Suprapubic skin (tissue), 4 donors: ENCODE measurements around the gene FAM193A. TPM values are rescaled to one million over a fixed set of nuclear protein-coding genes. Genes with fewer than 3 reads are reported as not detected.
"Not testable (repeated sequence)": the region's sequence is repeated elsewhere in the genome, so short reads cannot be mapped to it uniquely, and the experiment has no call there.

Source experiments
- DNase-seq, 2 donors: peaks; one replicate each; pipeline ENCODE4 v3.0.0-alpha.2; 2019; ENCODE audit warnings: low spot score in 2 of 2
- H3K27ac ChIP-seq: fragments of 200-600 bp; sonication (generic); one replicate; pipeline ENCODE4 v1.5.1; 2019
- H3K27me3 ChIP-seq: fragments of 200-600 bp; sonication (generic); one replicate; pipeline ENCODE4 v1.5.1; 2019
- H3K36me3 ChIP-seq: fragments of 200-600 bp; sonication (generic); one replicate; pipeline ENCODE4 v1.5.1; 2019
- H3K4me1 ChIP-seq: fragments of 200-600 bp; sonication (generic); one replicate; pipeline ENCODE4 v1.5.1; 2019
- H3K4me3 ChIP-seq: fragments of 200-600 bp; sonication (generic); one replicate; pipeline ENCODE4 v1.5.1; 2019; ENCODE audit warnings: mild to moderate bottlenecking
- H3K9me3 ChIP-seq: fragments of 200-600 bp; sonication (generic); one replicate; pipeline ENCODE4 v1.5.1; 2019
- CTCF ChIP-seq, 2 donors: fragments of 200-600 bp in 1 of 2; fragments of 450-650 bp in 1 of 2; sonication (generic) in 1 of 2; IDR thresholded peaks; one replicate each; pipeline ENCODE4 v1.5.1; 2016 to 2019; ENCODE audit warnings: antibody characterized with exemption in 2 of 2, mild to moderate bottlenecking in 1 of 2, moderate library complexity in 1 of 2
- EP300 ChIP-seq: sonication (generic); formaldehyde crosslinking; IDR thresholded peaks from one replicate; pipeline ENCODE4 v1.6.1; 2017; ENCODE audit warnings: antibody characterized with exemption
- POLR2A ChIP-seq, 2 donors: fragments of 450-650 bp; IDR thresholded peaks; one replicate each; pipeline ENCODE4 v1.6.1; 2017; ENCODE audit warnings: antibody characterized with exemption in 2 of 2, mild to moderate bottlenecking in 2 of 2, moderate library complexity in 2 of 2
- POLR2AphosphoS5 ChIP-seq, 3 donors: sonication (generic); formaldehyde crosslinking; IDR thresholded peaks; one replicate each; pipeline ENCODE4 v1.6.1; 2017; ENCODE audit warnings: antibody characterized with exemption in 3 of 3
- WGBS: methylation state at CpG from one replicate; pipeline ENCODE4 v1.1.5; 2018; 5-methylcytosine and 5-hydroxymethylcytosine counted together
- total RNA-seq, 4 donors: library from RNA; depleted of rRNA; stranded (reverse); fragments of >200 nt; gene quantifications; one replicate each; pipeline ENCODE4 v1.1.0, GENCODE V29; 2016

Gene FAM193A
- total RNA-seq, 4 donors from 2014 or later = 23.6 to 45.0 (median 29.3) TPM

DNA sequence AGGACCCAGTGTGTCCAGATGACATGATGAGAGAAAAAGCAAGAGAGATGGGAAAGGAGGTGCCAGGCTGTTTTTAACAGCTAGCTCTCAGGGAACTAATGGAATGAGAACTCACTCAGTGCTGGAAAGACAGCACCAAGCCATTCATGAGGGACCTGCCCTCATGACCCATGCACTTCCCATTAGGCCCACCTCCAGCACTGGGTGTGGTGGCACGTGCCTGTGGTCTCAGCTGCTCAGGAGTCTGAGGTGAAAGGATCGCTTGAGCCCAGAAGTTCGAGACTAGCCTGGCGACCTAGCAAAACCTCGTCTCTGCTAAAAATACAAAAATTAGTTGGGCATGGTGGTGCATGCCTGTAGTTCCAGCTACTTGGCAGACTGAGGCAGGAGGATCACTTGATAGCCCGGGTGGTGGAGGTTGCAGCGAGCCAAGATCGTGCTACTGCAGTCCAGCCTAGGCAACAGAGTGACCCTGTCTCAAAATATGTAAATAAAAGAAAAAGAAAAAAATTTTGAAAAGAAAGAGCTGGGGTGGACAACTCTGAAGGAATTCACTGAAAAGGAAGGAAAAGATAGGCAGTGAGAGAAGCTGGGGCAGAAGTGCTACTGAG is 50.9 kb downstream of the FAM193A start:
- Histone ChIP-seq H3K36me3 (no peaks in the 10 kb centered on the region), H3K27ac (no peak overlapping the region), H3K9me3 (no peaks in the 10 kb centered on the region), H3K4me1 (peaks cover 49% of the 10 kb centered on the region), H3K4me3 (no peak overlapping the region), H3K27me3 (no peaks in the 10 kb centered on the region)
- TF ChIP-seq POLR2AphosphoS5 (IDR thresholded peaks at IDR 0.05) (no peak), CTCF (IDR thresholded peaks at IDR 0.05) (no peak), EP300 (no peak), POLR2A (IDR thresholded peaks at IDR 0.05) (no peak)
- no peak for DNase-seq
- WGBS = 30% methylated on average over 8 of the region's 8 CpGs

DNA sequence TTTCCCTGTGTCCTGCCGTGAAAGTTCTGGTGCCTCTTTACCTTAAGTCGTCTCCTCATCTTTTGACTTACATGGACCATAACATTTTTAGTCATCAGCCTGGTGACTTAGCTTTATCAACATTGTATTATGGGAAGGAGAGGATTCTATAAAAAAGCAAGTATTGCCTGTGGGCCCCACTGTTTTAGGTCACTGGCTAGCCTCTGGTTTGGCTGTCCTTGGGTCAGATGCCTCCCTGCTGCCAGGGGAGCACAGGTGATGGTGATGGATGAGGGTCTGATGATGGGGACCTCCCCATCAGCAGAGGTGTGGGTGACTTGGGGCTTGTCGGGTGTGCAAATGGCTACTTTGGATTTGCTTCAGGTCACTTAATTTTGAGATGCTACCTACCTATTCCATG is 51.8 kb downstream of the FAM193A start:
- TF ChIP-seq EP300 = no peak
- no peak for TF ChIP-seq CTCF (IDR thresholded peaks at IDR 0.05)
- TF ChIP-seq POLR2A (IDR thresholded peaks at IDR 0.05) = no peak
- TF ChIP-seq POLR2AphosphoS5 (IDR thresholded peaks at IDR 0.05) = no peak
- WGBS = 89% methylated on average over 3 of the region's 3 CpGs
- no peak overlapping the region for H3K4me3 ChIP-seq
- peaks cover 47% of the 10 kb centered on the region for H3K4me1 ChIP-seq
- no peak overlapping the region for H3K27ac ChIP-seq
- no peak for DNase-seq
- H3K27me3 ChIP-seq = no peaks in the 10 kb centered on the region
- H3K36me3 ChIP-seq = no peaks in the 10 kb centered on the region
- H3K9me3 ChIP-seq = no peaks in the 10 kb centered on the region

DNA sequence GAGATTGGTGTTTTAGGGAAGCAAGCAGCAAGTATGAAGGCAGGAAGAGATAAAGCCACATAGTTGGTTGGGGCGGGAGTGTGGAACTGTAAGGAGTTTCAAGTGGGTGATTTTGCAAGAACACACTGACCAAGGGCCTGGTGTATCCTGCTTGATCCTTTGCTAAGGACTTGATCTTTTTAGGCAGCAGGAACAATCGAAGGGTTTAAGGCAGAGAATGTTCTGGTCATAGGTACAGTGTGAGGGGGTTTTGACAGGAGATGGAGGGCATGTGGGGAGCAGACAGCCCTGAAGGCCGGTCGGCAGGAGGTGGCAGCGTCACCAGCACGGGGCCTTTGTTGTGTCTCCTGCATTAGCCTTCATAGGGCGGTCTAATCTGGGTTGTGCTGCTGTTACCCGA is 54.7 kb downstream of the FAM193A start:
- no peaks in the 10 kb centered on the region for H3K36me3 ChIP-seq
- no peaks in the 10 kb centered on the region for H3K9me3 ChIP-seq
- no peaks in the 10 kb centered on the region for H3K27me3 ChIP-seq
- WGBS = 70% methylated on average over 8 of the region's 8 CpGs
- peaks cover 41% of the 10 kb centered on the region for H3K4me1 ChIP-seq
- no peak overlapping the region for H3K27ac ChIP-seq
- no peak for DNase-seq
- TF ChIP-seq CTCF (IDR thresholded peaks at IDR 0.05) (no peak), POLR2AphosphoS5 (IDR thresholded peaks at IDR 0.05) (no peak)
- no peak overlapping the region for H3K4me3 ChIP-seq

- not testable (repeated sequence) for H3K4me3 ChIP-seq, H3K36me3 ChIP-seq, H3K27ac ChIP-seq, H3K9me3 ChIP-seq, H3K27me3 ChIP-seq, DNase-seq
- peaks cover 39% of the 10 kb centered on the region for H3K4me1 ChIP-seq
- WGBS = 87% methylated on average over 12 of the region's 12 CpGs
These were observed 55.6 kb downstream of the FAM193A start for GRCh38 chr4:2592014-2592413.

DNA sequence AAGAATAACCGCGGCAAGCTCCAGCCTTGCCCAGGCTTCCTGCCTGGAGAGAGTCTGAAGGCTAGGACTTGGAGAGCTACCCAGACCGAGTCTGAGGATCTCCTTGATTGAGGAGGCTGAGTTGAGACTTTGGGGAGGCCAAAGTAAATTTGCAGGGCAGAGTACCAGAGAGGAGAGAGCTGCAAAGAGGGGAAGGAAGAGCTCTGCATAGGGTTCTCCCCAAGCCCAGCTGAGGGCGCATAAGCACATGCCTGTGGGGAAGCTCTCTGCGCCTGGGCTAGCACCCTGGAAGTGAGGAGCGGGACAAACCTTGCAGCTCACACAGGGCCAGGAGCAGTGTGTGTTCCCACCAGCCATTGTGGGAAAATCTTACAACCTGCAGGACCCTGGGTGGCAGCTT is 56.1 kb downstream of the FAM193A start:
- H3K36me3 ChIP-seq = no peaks in the 10 kb centered on the region
- H3K4me1 ChIP-seq = peaks cover 34% of the 10 kb centered on the region
- H3K27ac ChIP-seq = no peak overlapping the region
- H3K27me3 ChIP-seq = no peaks in the 10 kb centered on the region
- WGBS = 77% methylated on average over 6 of the region's 6 CpGs
- no peak overlapping the region for H3K4me3 ChIP-seq
- H3K9me3 ChIP-seq = no peaks in the 10 kb centered on the region
- no peak for DNase-seq
- TF ChIP-seq CTCF (IDR thresholded peaks at IDR 0.05) = no peak
- TF ChIP-seq POLR2AphosphoS5 (IDR thresholded peaks at IDR 0.05) = no peak

DNA sequence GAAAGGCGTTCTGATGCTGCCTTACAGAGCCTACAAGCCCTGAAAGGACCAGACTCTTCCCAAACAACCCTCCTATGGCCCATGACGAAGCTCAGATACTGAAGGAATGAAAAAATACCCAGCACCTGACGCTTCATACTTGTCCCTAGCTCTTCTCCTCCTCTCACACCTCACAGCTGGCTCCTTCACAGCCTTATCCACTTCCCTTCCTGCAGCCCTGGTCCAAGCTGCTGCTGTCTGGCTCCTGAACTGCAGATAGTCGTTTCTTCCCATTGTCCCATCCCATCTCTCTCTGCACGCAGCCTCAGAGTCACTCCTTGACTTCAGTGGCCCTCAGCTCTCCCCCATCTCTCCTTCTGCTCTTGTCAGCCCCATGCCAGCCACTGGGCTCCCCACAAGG is 56.6 kb downstream of the FAM193A start:
- Histone ChIP-seq H3K9me3 (no peaks in the 10 kb centered on the region), H3K36me3 (no peaks in the 10 kb centered on the region), H3K4me3 (no peak overlapping the region), H3K4me1 (peaks cover 29% of the 10 kb centered on the region), H3K27ac (no peak overlapping the region), H3K27me3 (no peaks in the 10 kb centered on the region)
- no peak for TF ChIP-seq CTCF (IDR thresholded peaks at IDR 0.05)
- TF ChIP-seq POLR2AphosphoS5 (IDR thresholded peaks at IDR 0.05) = no peak
- TF ChIP-seq EP300 = no peak
- no peak for TF ChIP-seq POLR2A (IDR thresholded peaks at IDR 0.05)
- 62% methylated on average over 5 of the region's 5 CpGs for WGBS
- DNase-seq = no peak
